HTR-8/SVneo (cell line): ENCODE data around the gene DLEC1.
A peak's percentile ranks its signal among the peaks of the same experiment; 100 is the strongest.

Source experiments
- DNase-seq: peaks from one replicate; pipeline ENCODE4 v3.0.0; 2011; ENCODE audit warnings: low spot score, mixed read lengths; ENCODE audit not compliant: insufficient read length
- FAIRE-seq: peaks from 2 replicates; lab custom pipeline; 2011; peaks lifted over from hg19 to GRCh38; lab: Jason Lieb, UNC

DLEC1 gene

DNA sequence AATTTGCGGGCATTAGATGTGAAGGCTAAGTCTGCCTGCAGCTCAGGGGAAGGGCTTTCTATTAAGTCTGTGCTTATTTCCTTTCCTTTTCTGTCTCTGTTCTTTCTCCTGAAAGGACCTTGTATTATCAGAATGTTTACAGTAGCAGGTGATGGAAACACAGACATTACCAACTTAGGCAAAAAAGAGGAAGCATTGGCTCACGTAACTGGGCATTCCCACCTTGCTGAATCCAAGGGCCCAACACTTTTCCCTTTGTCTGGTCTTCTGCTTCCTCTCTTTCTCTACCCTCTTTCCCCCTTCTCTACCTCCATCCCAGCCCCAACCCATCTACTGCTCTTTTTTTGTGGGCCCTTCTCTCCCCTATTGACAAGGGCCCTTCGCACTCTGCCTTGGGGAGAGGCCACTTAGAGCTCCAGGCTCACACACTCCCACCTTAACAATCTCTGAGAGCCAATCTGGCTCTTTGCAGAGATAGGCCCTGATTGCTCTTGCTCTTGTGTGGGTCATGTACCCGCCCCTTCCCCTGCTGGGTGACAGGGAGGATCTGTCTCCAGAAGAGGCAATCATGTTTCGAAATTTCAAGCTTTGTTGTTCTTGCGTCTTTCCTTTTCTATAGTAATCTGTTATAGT, 62.9 kb downstream of the DLEC1 start:
- no peak for DNase-seq
- no peak for FAIRE-seq

DNA sequence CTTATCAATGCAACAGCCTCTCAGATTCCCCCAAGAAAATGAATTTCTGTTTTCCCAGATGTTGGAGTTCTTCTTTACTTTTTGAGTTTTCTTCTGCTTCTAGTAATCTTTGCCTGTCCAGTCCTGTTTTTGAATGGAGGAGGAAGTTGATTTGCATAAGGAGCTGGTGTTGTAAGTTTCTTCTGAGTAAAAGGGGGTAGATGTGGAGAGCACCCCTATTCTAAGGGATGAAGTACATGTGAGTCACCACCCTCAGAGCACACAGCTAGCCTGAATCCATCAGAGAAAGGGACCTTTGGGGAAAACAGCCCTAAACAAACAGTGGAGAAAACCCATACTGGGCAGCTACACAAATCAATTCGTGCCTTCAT, 63.4 kb downstream of the DLEC1 start:
- FAIRE-seq (no peak), DNase-seq (no peak)

DNA sequence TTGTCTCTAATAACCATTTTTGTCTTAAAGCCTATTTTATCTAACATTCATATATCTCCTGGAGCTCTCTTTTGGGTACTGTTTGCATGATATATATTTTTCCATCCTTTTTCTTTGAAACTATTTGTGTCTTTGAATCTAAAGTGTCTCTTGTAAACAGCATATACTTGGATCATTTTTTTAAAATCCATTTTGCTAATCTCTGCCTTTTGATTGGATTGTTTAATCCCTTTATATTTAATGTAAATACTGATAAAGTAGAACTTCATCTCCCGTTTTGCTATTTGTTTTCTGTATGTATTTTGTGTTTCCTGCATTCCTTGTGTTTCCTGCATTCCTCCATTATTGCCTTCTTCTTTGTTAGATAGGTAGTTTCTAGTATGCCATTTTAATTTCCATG, 66.5 kb downstream of the DLEC1 start:
- no peak for DNase-seq
- FAIRE-seq, result no peak

DNA sequence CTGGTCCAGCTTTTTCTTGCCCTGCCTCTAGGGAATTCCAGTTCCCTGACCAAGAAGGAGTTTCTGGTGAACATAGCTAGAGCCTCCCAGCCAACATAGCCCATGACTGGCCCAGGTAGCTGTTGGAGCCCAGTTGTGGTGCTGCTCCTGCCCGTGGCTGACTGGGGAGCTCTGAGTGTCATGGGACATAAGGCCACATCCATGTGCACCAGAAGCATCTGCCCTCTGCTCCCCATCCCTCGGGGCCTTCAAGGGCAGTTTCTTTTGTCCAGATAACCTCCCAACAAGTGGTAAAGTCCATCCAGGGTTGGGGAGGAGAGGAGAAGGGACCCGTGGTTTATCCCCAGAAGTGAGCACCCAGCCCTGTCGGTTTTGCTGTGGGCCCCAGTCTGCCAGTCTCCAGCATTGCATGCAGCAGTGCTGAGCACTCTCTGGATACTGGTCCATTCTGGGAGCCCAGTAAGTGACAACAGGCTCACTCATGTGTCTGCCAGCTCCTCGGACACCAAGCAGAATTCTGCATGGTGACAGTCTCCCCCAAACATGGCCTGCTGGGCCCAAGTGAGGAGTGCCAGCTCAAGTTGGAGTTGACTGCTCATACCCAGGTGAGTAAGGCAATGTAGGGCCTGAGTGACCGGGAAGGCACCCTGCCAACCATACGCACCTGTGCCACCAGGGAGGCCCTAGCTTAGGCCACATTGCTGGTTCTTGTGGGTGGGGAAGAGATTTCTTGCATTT, 69.1 kb downstream of the DLEC1 start:
- DNase-seq (no peak), FAIRE-seq (no peak)

DNA sequence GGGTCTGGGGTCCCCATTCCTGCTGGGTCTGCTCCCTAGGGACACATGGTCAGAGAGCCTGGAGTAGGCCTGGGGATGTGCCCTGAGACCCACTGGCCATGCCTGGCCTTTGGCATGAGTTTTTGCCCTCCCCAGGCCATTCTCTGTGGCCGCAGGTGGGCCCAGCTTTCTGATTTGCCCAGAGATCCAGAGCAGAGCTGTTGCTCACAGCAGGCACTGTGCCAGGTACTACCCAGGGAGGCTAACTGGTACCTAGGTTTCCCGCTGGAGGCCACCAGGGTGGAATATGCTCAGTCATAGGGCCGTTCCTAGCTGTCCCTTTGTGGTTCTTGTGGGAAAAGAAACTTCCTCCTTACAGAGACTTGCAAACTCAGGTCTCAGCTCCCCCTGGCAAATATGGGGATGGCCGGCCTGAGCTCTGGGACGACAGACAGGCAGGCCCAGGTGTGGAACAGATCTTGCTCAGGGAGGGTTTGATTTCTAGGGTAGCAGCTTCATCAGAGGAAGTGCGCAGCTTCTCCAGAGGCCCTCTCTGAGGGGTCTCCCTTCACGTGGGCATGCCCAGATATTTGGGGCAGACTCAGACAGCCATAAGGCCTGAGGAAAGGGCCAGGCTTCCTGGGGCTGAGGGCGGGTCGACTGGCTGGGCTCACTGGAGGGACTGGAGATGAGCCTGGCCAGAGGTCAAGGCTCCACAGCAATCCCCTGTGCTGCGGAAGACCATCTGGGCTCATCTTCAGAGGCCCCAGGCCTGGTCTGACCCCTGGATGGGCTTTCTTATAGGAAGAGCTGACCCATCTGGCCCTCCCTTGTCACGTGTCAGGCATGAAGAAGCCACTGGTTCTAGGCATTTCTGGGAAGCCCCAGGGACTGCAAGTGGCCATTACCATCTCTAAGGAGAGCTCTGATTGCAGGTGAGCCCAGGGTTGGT, 69.9 kb downstream of the DLEC1 start:
- DNase-seq (no peak), FAIRE-seq (no peak)

DNA sequence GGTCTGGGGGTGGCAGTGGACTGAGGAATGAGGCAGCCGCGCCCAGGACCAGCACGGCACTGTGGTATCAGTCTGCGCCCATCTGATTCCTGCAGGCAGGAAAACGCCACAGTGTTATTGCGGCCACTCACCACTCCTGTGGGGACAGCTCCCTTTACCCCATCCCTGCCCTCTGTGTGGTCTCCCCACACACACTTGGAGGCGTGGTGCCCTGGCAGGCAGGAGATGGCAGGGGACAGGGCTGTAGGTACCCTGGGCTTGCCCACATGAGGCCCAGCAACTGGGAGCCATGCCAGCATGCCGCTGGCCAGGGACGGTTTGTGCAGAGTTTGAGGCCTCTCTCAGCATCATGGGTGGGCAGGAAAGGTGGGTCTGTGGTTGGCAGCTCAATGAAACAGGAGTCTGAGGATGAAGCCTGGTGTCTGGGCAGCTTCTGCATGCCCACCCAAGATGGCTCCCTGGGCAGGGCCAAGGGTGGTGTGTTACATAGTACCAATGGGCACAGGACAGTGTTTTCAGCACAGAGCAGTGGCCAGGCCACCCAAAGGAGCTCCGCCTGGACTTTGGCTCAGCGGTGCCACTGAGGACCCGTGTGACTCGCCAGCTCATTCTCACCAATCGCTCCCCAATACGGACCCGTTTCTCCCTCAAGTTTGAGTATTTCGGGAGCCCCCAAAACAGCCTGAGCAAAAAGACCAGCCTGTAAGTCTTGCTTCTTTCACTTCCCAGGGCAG, 70.7 kb downstream of the DLEC1 start:
- DNase-seq (no peak), FAIRE-seq (no peak)

DNA sequence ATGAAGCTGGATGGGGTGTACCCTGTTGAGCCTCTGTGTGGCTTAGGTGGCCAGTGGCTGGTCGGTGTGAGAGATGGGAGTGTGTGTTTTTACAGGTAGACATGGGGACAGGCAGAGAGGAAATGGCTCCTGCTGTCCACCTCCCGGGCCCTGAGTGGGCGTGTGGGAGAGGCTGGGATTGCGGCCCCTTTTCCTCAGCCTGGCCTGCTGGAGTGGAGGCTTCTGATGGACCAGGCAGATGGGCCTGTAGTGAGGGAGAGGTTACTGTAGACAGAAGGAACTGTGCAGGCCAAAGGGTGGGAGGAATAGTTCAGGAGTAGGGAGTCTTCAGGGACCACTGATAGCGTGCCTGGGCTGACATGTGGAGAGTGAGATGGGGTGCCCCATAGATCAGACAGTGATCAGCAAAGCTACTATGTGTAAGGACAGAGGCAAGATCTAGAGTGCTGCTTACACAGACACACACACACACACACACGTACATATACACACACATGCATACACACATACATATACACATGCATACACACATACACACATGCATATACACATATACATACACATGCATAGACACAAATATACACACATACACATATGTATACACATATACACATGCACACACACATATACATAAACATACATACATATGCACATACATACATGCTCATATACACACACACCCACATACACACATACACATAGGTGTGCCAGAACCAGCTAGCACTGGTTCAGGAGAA, 71.5 kb downstream of the DLEC1 start:
- DNase-seq (no peak), FAIRE-seq (peak; percentile 48)

DNA sequence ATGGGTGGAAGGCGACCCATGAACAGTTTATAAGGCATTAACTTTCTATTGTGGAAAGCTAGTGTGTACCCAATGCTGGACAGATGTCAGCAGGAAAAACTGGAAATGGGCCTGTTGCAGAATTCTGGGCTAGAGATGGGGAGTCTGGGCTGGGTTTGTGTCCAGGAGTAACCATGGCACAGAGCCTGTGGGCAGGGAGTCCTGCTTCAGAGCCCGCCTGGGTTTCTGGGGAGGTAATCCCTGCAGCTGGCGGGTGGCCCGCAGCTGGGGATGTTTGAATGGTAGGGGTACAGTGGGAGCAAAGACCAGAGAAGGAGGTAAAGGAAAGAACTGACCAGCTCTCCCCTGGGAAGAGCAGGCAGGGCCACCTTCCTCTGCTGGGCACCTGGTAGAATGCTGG, 72.2 kb downstream of the DLEC1 start:
- FAIRE-seq, result no peak
- no peak for DNase-seq

DNA sequence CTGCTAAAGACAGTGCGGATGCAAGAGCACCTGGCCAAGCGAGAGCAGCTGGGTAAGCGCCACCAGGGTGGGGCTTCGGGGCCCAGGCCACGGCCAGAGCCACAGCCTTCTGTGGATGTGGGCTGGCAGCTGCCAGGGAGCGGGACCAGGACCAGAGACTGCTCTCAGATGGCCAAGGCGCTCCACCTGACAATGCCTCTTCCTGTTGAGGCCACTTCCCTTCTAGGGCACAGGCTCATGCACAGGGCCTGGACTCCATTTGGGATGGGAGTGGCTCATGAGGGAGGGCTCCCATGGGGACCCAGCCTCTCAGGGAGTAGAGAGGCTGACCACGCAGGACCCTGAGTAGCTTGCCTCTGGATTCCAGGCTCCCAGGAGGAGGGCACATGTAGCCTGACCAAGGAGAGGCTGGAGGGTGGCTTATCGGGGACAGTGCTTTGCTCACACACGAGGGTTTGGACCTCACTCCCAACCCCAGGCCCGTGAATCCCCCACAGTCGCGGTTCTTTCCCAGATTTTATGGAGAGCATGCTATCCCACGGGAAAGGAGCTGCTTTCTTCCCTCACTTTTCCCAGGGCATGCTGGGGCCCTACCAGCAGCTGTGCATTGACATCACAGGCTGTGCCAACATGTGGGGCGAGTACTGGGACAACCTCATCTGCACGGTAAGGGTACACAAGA, 72.8 kb downstream of the DLEC1 start:
- DNase-seq, result no peak
- FAIRE-seq, result no peak

DNA sequence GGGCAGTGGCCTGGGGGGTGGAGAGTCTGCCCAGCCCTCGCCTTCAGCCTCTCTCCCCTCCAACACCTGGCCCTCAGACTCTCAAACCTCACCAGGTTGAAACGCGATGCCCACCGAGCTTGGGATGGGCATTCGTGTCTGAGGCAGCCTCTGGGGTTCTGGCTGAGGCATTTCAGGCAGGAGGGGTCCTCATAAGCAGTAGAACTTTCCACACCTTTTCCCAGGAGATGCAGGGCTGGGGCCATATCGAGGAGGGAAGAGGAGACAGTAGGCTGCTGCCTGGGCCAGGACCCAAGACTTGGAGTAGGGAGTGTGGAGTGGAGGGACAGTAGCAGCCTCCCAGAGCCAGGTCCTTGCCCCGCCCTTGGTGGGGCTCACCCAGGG, 73.4 kb downstream of the DLEC1 start:
- DNase-seq (no peak), FAIRE-seq (no peak)

DNA sequence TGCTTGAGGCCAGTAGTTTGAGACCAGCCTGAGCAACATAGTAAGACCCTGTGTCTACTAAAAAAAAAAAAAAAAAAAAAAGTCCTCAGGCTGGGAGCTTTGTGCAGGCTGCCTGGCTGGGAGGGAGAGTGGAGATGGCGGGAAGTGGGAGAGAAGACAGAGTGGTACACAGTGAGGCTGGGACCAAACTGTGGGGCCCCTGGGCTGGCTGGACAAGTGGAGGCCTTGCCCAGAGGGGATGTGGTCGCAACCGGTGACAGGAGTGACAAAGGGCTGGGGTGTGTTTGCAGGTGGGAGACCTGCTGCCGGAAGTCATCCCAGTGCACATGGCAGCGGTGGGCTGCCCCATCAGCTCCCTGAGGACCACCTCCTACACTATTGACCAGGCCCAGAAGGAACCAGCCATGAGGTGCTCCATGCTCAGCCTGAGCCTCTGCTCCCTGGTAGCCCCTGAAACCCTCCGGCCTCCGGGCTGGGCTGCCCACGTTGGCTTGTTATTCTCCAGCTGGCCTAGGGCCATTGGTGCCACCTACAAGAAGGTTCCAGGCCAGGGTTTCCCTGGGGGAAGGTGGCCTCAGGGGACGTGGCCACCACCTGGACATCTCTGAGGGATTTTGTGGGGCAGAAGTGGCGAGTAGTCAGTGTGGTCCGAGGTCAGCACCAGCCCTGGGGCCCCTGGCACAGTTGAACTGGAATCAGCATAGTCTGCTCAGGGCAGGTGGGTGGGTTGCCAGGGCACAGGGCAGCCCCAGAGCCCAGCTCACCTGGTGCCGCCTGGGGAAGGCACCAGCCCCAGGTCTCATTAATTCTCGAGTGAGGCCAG, 75.3 kb downstream of the DLEC1 start:
- FAIRE-seq (no peak), DNase-seq (no peak)

DNA sequence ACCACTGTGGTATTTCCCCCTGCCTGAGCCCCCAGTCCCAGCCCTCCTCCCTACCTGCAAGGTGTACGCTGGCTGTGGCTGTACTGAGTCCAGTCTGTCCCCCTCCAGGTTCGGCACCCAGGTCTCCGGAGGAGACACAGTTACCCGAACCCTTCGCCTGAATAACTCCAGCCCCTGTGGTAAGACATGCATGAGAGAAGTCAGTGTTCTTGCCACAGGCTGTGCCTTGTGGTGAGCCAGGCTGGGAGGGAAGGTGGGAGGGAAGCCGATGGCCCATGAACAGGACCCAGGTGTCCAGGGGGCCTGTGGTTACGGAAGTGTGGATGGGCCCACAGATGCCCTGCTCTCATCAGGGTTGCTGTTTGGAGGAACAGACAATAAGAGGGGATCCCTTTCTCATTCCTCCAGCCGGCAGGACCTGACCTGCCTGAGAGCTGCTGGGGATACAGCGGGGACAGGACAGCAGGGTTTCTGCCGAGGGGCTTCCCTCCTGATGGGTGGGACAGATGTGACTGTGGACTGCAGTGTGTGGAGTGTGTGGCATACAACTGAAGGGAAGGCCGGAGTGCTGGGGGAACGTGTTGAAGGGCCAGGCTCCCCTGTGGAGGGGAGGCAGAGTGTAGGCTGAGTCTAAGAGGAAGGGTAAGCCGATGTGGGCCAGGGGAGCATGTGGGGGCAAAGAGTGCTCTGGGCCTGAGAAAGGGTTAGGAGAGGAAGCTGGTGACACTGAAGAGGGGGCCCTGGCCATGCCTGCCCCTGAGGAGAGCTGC, 76.1 kb downstream of the DLEC1 start:
- no peak for FAIRE-seq

DNA sequence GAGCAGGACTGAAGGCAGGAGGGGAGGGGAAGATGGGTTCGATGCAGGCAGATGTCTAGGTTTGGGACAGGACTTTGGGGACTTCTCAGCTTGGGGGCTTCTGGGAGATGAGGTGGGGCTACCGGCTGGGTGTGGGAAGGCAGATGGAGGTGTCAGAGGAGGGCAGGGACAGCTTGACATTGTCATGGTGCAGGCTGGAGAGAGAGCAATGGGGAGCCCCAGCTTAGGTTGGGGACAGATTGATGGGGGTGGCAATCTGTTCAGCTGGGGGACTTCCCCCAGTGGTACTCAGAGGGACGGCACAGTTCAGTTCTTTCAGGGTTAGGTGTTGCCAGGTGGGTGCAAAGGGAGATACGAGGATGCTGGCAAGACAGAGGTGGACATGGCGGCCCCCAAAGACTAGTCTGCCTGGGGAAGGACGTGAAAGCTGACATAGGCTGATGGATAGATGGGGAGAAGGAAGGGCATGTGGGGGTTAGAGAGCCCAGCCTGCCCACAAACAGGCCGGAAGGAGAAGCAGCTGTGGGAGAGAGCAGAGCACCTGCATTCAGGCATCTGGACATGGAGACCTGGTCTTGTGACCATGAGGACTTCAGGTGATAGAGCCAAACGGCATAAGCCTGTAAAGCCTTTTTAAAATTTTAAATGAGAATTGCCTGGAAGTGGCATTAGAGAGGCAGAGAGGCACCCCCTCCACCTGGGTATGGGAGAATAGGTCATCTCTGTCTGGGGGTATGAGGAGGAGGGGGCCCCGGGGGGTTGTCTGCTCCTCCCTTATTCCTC, 76.8 kb downstream of the DLEC1 start:
- DNase-seq, result no peak
- FAIRE-seq, result no peak

More for the DNA sequence above, 76.1 kb downstream of the DLEC1 start:
- no peak for DNase-seq

DNA sequence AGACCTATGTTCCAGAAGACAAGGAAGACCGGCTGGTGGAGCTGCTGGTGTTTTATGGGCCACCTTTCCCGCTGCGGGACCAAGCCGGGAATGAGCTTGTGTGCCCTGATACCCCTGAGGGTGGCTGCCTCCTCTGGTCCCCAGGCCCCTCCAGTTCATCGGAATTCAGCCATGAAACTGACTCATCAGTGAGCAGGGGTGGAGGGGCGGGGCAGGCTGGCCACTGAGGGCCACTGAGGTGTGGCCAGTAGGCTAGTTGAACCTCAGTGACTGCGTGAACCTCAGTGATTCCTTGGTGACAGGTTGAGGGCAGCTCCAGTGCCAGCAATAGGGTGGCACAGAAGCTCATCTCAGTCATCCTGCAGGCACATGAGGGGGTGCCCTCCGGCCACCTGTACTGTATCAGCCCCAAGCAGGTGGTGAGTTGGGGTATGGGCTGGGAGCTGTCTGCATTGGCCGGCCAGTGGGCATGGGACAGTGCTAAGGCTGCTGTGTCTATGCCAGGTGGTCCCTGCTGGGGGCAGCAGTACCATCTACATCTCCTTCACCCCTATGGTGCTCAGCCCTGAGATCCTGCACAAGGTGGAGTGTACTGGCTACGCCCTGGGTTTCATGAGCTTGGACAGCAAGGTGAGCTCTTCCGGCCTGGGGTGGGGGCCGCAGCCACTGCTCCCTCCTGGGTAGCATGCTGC, 77.6 kb downstream of the DLEC1 start:
- FAIRE-seq (no peak), DNase-seq (no peak)

DNA sequence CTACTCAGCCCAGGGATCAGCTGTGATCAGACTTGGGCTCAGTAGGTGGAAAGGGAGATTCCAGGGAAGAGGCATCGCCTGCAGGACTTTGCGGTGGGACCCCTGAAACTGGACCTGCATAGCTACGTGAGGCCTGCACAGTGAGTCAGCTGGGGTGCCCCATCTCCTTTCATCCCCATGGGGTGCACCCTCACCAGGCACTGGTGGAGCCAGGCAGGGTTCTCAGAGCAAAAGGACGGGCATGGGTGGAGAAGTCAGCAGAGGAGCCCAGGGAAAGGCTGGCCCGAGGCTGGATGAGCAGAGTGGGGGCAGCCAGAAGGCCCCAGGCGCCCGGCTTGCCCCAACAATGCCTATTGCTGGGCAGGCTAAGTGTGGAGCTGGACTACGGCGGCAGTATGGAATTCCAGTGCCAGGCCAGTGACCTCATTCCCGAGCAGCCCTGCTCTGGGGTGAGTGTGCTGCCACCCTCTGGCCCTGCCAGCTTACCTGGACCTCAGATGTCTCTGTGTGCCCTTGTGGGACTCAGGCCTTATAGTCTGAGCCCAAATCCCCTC, 78.2 kb downstream of the DLEC1 start:
- no peak for FAIRE-seq

More for the DNA sequence above, 78.2 kb downstream of the DLEC1 start:
- no peak for DNase-seq
